GM19193 (cell line): Measurements from ENCODE around the gene THEMIS.

Source experiments
- POLR2A ChIP-seq: IDR thresholded peaks from 4 replicates; pipeline ENCODE4 v1.6.1; 2011; ENCODE audit not compliant: insufficient read depth, insufficient read length; ENCODE audit errors: extremely low read depth

The THEMIS gene

DNA sequence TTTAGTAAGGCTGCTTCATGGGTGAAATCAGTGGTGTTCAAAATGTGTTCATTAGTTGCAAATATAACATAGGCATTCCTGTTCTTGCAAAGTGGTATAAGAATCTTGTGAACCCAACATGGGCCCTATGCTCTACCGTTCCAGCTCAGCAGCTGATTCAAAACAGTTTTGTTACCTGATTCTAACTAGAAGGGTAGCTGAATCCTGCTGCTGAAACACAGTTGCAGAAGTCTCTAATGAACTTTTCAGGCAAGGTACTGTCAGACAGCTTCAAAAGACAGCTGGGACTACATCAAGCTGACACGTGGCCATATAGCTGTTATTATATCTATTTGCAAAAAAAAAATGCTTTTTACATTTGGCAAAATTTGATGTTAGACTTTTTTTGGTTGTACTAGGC lies 22.7 kb downstream of the THEMIS start:
- no peak for TF ChIP-seq POLR2A

DNA sequence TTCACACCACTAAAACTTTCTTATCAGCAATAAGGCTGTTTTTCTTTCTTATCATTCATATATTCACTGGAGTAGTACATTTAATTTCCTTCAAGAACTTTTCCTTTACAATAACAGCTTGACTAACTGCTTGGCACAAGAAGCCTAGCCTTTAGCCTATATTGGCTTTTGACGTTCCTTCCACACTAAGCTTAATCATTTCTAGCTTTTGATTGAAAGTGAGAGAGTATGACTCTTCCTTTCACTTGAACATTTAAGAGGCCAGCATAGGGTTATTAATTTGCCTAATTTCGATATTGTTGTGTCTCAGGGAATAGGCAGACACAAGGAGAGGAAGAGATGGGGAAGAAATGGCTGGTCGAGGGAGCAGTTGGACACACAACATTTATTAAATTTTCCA lies 23.6 kb downstream of the THEMIS start:
- TF ChIP-seq POLR2A = no peak

DNA sequence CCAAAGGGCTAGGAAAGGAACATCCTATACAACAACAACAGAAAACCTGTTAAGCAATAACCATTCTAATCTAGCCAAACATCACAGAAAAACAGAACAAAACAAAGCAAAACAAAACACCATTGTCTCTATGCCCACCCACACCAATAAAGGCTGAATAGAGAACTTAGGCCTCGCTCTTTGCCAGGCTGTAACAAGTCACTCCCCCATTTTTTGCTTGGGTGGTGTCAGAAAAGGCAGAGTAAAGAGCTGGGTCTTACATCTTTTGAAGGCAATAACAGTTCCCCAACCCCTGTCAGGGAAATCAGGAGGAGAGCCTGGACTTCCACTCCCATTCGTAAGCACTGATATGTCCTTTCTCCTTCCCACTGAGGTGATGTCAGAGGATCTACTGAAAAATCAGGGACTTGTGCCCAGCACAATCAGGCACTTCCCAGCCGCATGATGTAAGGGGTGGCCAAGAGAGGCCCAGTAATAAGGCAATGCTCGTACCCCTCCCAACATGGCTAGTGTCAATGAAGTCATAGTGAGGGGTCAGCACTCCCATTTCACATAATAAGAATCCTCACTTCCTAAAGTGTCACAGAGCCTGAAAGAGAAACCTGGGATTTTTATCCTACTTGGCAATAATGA lies 31.0 kb downstream of the THEMIS start:
- TF ChIP-seq POLR2A = no peak

DNA sequence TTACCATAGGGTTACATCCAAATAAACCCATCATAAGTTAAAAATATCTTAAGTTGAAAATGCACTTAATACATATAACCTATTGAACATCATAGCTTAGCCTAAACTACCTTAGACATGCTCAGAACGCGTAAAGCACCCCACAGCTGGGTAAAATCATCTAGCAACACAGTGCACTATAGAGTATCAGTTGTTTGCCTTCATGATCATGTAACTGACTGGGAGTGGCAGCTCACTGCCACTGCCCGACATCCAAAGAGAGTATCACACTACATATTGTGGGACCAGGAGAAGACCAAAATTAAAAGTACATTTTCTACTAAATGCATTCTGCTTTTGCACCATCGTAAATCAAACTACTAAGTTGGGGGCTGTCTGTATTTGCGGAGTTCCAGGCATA lies 31.7 kb downstream of the THEMIS start:
- no peak for TF ChIP-seq POLR2A

DNA sequence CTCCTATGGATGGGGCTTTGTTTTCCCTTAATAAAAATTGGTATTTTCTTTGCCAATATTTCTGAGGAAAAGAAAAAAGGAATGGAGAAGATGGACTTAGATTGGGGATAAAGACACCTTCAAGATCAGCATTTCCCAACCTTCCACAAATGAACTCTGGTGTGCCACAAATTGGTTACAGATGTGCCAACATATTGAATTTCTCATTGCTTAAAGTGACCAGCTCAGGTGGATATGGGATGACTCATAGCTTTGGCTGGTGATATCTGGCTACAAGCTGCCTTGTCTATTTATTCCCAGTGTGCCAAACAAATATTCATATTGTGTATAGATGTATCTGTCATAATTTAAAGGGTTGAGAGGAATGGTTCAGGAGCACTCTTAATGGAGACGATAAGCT lies 32.5 kb downstream of the THEMIS start:
- no peak for TF ChIP-seq POLR2A

DNA sequence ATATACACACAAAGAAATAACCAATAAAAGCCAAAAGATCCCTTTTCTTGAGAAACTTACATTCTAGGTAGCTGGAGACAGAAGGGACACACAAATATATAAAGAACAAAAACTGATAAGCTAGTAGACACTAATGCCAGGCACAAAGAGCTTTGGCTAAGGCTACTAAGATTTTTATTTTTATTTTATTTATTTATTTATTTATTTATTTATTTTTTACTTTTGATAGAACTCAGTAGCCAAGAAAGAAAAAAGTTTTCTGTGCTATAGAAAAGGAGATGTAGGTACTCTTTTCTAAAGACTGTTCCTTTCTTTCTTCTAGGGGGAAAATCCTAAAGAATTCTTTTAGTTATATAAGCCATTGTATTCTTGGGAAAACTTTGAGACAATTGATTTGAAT lies 34.1 kb downstream of the THEMIS start:
- no peak for TF ChIP-seq POLR2A

DNA sequence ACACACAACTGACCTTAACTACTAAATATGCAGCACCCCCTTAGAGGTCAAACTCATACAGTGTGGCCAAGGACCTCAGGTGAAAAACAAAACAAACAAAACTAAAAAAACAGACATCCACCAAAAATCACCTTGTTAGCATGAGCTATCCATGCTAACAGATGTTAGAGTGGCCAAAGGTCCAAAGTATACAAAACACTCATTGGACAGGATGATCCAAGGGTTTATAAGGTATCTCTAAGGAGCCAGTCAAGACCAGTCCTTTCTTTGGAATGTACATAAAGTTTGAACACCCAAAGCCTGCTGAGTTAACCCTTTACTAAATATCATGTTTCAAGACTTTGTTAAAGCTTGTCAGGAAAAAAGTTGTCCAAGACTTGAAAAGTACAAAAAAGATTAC lies 35.8 kb downstream of the THEMIS start:
- no peak for TF ChIP-seq POLR2A

DNA sequence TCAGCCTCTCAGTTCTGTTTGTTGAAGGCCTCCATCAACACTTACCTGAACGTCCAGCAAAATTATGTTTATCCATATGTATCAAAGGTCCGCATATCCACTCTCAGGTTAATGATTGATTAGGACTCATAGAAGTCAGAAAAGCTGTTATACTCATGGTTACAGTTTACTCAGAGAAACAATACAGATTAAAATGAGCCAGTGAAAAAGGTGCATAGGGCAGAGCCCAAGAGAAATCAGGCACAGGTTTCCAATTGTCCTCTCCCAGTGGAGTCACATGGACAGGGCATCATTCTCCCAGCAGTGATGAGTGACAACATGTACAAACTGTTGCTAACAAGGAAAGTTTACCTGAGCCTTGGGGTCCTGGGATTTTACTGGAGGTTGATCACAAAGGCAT lies 36.2 kb downstream of the THEMIS start:
- TF ChIP-seq POLR2A = no peak

DNA sequence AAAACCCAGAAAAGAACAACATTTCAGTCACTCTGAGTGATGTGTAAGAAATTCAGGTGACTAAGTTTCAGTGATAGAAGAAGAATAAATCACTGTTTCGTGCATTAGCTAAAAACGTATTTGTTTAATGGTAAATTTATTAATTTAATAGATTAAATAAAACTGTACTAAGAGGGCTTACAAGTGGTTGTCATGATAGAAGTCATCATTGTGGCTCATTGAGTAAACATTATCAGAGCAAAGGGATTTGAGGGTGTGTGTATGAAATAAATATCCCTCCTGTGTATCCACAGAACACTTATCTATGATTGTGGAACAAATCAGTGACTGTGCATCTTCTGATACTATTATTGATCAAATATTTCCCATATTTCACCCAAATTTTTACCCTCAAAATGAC lies 40.1 kb downstream of the THEMIS start:
- no peak for TF ChIP-seq POLR2A

DNA sequence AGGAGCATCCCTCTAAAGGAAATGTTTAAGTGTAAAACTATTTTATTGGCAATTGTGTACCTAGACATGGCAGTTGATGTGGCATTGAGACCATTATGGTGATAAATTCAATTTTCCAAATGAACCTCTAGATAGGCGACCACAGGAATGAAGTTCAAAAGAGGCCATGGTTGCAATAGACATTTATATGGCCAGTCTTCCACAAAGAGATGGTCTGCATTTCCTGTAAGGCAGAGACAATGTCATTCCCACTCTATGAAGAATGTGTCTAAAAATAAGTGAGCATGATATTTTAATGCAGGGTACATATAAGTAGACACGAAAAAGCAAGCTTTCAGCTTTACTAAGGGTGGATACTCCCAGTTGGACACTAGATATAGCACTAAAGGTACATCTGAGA lies 40.9 kb downstream of the THEMIS start:
- TF ChIP-seq POLR2A = no peak

DNA sequence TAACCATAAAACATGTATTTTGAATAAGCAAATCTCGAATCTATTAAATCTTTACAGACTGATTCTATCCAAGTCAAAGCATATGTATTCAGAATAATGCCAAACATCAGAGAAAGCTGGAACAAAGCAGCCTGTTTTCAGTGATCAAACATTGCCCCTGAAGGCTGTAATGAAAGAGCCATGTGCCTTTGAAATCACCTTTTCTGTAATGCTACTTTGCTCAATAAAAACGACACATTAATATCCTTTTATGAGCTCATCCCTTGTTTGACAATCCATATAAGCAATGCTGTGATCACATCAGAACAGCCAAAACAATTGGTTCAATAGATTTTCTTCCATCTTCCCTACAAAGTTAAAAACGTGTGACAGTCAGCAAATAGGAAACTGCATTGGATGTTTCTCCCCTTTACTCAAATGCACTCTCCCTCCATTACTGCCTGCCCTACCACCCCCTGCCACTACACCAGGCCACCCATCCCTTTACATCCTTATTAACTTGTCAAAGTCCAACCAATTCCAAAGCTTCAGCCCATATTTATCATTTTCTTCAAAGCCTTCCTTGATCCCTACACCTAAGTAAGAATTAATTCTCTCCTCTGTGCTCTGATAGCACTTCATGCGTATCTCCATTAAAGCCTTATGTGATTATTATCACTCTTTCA lies 42.0 kb downstream of the THEMIS start:
- TF ChIP-seq POLR2A = no peak

DNA sequence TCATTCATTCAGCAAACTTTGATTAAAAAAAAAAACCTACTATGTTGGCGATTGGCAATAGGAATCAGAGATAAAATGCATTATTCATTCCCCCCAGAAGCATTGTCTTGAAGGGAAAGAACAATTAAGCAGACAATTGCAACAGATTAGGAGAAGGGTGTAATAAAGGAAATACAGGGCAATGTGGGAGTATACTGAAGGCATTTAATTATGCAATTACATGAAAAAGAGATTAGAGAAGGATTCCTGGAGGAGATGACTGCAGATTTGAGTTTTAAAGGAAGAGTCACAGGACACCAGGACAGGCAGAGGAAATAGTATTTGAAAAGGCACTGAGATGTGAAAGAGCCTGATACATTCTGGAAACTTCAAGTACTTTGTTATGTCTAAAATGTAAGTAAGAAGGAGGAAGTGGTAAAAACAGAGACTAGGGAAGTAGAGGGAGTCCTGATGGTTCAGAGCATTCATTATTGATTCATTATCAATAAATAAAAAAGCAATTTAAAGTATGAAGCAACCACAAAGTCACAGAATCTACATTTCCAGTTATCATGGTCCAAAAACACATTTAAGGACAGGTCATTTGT lies 43.7 kb downstream of the THEMIS start:
- no peak for TF ChIP-seq POLR2A

DNA sequence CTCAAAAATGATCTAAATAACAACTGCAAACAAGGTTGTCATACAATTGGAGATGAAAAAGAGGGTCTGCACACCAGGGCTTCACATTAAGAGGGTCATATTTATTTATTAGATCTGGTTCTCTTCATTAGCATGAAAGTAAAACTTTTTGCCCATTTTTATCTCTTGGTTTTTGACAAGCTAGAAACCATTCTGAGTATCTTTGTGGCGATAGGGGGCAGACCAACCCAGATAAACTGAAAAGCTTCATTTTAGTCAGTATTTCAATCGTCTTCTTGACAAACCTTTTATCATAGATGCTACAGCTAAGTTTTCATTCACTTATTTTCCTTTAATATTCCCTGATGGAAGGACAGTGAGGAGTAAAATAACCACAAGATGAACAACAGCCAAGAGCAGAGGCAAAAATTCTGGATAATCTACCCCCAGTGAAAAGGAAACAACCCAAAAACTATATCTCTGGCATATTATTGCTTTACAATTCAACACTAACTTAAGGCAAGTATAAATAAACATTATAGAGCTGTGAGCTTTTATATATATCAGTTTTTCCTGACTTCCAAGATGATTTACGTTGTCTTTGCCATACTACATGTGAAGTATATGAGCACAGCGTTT lies 45.2 kb downstream of the THEMIS start:
- no peak for TF ChIP-seq POLR2A

DNA sequence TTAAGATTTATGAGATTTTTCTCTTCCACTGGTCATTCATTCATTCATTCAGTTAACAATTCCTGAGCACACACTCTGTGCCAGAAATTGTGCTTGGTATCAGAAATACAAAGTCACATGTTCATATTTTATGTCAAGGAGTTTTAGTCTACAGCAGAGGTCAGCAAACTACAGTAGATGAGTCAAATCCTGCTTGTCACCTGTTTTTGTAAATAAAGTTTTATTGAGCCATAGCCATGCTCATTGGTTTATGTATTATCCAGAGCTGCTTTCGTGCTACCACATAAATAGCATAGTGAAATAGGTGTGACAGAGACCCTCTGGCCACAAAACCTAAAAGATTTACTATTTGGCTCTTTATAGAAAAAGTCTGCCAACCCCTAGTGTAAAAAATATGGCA lies 46.8 kb downstream of the THEMIS start:
- no peak for TF ChIP-seq POLR2A

DNA sequence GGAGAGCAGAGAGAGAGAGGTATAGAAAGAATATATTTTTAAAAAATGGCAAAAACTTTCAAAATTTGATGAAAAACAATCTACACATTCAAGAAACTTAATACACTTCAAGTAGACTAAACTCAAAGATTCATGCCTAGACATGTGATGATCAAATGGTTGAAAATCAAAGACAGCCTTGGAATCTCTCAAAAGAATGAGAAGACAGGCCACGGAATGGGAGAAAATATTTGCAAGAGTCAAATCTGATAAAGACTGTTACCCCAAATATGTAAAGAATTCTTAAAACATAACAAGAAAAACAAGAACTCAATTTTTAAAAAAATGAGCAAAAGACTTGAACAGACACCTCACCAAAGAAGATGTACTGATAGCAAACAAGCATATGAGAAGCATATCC lies 49.7 kb downstream of the THEMIS start:
- TF ChIP-seq POLR2A = no peak

DNA sequence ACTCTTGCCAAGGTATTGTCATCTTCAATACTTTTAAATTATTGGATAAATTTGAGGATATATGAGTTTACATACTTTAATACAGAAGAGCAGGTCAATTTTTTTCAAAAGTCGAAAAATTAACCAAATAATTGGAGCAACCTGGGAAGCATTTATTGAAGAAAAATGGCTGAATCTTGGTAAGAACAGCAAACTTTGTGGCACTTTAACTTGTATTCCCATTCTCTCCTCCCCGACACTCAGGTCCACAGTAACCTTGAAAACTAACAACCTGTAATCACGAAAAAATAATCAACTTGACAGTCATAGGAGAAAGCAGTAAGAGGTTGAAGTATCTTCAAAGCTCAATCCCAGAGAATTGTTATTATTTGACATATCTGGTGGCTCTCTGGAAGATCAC lies 55.6 kb downstream of the THEMIS start:
- no peak for TF ChIP-seq POLR2A
